OCI-M1 (cell line): Measurements from ENCODE around the gene LIME1.

Source experiments
- DNase-seq: peaks from one replicate; lab custom pipeline; 2025; lab: John Stamatoyannopoulos, UW

The LIME1 gene

DNA sequence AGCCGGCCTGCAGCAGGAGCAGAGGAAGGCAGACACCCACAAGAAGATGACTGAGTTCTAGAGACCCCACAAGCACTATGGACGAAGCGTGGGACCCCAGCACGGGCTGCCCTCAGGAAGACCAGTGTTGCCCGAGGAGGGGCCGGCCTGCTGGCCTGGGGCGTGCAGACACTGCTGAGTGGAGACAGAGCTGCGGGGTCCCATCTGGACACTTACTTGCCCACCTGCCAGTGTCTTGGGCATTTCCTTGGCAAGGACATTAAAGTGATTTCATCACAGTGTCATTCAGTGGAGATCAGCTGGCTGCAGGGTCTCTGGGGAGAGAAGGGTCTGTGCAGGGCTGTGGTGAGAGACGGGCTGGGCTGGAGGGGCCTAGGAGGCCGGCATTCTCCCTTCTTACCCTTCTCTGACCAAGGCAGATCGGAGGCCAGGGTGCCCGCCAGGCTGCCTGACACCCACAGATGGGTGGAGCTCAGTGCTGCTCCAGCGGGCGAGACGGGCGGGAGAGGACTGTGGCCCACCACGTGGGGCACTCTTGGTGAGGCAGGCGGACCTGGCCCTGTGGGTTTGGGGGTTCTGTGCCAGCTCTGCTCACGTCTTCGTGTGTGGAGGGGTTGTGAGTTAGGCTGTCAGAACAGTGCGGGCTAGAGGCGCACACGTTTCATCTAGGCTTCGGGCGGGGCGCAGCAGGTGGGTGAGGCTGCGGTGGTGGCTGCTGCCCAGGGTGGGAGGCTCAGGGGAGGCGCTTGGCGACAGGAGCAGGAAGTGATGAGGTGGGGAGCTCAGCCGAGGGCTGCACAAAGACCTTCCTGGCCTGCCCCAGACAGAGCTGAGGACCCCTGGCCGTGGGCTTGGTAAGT is at the start of gene LIME1:
Gene LIME1, plus strand, starts transcription at position 806 of the 860 bp plus-strand sequence. CDS start 886 bp downstream, outside the sequence.
- DNase-seq, result no peak

- DNase-seq, result no peak
Measured at GRCh38 chr20:63687419-63688178, 48.9 kb upstream of the LIME1 start.

DNA sequence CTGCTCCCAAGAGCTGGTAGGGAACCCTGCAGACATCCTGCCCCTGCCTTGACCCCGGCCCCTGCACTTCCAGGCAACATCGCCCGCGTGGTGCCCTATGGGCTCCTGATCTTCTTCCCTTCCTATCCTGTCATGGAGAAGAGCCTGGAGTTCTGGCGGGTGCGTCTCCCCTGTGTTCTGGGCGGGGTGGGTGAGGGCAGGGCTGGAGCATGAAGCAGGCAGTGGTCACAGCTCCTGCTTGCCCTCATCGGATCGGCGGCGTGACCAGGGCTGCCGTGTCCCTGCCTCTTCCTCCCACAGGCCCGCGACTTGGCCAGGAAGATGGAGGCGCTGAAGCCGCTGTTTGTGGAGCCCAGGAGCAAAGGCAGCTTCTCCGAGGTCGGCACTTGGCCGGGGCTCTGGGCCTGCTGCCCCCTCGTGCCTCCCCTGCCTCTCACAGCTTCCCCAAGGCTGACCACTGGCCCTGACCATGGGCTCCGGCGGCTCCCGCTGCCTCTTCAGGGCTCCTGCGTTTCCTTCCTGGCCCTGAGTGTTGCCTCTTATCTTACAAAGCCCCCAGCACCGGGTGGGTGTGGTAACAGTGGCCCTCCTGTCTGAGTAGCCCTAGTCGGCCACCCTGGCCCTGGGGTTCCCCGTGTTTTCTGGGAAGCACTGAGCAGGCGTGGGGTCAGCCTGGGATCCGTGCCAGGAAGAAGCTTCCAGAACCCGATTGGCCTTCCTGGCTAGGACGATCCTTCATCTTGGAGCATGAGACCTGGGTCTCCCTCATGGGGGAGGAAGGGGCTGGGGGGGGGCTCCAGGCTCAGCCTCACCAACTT is 48.0 kb upstream of the LIME1 start:
- DNase-seq, result no peak

DNA sequence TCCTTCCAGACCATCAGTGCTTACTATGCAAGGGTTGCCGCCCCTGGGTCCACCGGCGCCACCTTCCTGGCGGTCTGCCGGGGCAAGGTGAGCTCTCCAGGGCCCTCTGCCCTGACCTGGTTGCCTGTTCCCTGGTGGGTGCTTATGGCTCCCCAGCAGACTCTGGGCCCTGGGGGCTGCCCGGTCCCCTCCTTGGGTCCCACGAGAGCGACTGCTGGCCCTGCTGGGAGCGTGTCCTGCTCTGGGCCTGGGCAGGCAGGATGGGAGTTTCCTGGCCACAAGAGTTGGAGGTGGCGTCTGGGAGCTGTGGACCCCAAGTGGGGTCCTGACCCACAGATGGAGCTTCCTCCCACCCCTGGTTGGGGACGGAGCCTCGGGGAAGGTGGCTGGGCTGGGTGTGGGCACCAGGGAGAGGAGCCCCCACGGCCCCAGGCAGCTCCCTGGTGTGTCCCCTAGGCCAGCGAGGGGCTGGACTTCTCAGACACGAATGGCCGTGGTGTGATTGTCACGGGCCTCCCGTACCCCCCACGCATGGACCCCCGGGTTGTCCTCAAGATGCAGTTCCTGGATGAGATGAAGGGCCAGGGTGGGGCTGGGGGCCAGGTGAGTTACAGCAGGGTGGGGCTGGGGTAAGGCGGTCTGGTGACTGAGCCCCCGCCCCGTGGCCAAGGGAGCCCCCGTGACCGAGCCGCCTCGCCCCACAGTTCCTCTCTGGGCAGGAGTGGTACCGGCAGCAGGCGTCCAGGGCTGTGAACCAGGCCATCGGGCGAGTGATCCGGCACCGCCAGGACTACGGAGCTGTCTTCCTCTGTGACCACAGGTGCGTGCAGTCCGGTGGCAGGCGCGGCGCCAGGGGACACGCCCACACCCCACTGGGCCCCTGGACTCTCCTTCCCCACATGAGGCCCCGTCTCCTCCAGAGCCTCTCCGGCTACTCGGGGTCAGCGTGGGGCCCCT is 47.1 kb upstream of the LIME1 start:
- DNase-seq, result no peak

- DNase-seq, result no peak
Measured at GRCh38 chr20:63690003-63690897, 46.2 kb upstream of the LIME1 start.

- no peak for DNase-seq
Measured at GRCh38 chr20:63690898-63691710, 45.4 kb upstream of the LIME1 start.

DNA sequence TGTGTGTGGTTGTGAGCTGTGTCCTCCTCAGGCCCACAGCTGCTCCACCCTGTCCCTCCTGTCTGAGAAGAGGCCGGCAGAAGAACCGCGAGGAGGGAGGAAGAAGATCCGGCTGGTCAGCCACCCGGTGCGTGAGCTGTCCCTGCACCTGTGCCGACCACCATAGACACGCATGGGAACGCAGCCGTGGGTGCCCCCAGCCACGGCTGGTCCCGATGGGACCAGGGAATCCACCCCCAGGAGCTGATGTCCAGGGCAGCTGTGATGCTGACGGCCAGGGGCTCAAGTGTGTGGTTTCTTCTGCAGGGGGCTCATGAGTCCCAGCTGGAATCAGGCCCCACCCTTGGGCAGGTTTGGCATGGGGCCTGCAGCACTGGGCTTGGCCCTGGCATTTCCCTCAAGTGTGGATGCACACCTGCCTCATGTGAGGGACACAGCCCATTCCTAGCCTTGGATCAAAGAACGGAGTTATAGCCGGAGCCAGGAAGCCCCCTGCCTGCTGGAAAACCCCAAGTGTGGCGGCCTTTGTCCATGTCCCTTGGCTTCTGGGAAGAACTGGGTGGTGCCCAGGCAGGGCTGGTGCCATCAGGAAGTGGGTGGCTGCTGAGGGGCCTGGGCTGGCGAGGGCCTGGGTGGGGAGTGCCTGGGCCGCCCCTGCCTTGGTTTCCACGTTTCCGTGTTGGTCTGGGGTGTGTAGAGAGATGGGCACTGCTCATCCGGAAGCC is 44.6 kb upstream of the LIME1 start:
- DNase-seq, result no peak

DNA sequence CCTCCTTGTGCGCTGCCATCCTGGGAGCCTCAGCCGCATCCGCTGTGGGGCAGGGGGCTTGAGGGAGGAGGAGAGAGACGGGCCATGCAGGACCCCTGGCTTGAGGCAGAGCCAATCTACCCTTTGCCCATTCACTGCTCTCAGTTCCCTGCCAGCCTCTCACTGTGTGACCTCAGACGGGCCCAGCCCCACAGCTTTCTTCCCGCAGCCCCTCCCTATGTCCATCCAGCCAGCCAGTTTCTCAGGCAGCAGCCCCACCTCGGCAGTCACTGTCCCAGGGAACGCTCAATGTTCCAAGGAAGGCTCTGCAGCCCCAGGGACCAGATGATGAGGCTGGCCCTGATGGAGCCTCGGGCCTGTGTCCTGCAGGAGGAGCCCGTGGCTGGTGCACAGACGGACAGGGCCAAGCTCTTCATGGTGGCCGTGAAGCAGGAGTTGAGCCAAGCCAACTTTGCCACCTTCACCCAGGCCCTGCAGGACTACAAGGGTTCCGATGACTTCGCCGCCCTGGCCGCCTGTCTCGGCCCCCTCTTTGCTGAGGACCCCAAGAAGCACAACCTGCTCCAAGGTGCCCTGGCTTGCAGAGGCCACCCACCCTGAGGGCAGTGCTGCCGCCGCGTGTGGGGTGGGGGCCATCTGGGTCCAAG is 43.9 kb upstream of the LIME1 start:
- DNase-seq, result no peak

DNA sequence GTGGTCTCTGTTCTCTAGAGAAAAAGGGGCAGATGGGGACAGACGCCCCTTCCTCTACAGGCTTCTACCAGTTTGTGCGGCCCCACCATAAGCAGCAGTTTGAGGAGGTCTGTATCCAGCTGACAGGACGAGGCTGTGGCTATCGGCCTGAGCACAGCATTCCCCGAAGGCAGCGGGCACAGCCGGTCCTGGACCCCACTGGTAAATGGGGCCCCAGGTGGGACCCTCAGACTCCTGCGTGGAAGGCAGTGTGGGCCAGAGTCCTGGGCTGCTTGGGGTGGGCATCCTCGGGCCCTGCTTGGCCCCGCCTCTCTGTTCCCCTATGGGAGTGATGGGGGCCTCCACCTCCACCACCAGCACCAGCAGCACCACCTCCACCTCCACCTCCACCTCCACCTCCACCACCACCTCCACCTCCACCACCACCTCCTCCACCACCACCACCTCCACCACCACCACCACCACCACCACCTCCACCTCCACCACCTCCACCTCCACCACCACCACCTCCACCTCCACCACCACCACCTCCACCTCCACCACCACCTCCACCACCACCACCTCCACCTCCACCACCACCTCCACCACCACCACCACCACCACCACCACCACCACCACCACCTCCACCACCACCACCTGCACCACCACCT is 43.3 kb upstream of the LIME1 start:
- no peak for DNase-seq

- DNase-seq, result no peak
Measured at GRCh38 chr20:63693733-63694583, 42.5 kb upstream of the LIME1 start.

- no peak for DNase-seq
Measured at GRCh38 chr20:63694584-63695423, 41.7 kb upstream of the LIME1 start.

DNA sequence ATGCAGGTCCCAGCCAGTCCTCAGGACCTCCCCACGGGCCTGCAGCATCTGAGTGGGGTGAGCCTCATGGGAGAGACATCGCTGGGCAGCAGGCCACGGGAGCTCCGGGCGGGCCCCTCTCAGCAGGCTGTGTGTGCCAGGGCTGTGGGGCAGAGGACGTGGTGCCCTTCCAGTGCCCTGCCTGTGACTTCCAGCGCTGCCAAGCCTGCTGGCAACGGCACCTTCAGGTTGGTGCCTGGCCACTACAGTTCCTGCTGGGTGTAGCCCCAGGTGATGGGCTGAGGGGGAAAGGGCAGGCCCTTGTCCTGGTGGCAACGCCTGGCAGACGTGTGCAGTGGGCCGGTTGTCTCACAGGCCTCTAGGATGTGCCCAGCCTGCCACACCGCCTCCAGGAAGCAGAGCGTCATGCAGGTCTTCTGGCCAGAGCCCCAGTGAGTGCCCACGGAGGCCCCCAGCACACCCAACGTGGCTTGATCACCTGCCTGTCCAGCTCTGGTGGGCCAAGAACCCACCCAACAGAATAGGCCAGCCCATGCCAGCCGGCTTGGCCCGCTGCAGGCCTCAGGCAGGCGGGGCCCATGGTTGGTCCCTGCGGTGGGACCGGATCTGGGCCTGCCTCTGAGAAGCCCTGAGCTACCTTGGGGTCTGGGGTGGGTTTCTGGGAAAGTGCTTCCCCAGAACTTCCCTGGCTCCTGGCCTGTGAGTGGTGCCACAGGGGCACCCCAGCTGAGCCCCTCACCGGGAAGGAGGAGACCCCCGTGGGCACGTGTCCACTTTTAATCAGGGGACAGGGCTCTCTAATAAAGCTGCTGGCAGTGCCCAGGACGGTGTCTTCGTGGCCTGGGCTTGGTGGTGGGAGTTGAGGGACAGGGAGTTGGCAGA is 40.8 kb upstream of the LIME1 start:
- no peak for DNase-seq

GRCh38 chr20:63696306-63696627 is 40.2 kb upstream of the LIME1 start:
- DNase-seq, result no peak

DNA sequence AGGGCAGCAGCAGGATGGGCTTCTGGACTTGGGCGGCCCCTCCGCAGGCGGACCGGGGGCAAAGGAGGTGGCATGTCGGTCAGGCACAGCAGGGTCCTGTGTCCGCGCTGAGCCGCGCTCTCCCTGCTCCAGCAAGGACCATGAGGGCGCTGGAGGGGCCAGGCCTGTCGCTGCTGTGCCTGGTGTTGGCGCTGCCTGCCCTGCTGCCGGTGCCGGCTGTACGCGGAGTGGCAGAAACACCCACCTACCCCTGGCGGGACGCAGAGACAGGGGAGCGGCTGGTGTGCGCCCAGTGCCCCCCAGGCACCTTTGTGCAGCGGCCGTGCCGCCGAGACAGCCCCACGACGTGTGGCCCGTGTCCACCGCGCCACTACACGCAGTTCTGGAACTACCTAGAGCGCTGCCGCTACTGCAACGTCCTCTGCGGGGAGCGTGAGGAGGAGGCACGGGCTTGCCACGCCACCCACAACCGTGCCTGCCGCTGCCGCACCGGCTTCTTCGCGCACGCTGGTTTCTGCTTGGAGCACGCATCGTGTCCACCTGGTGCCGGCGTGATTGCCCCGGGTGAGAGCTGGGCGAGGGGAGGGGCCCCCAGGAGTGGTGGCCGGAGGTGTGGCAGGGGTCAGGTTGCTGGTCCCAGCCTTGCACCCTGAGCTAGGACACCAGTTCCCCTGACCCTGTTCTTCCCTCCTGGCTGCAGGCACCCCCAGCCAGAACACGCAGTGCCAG is 39.7 kb upstream of the LIME1 start, which contains the start of gene TNFRSF6B:
Gene TNFRSF6B, plus strand, starts transcription at position 25 of the 729 bp plus-strand sequence. Its CDS starts 116 bp downstream, at position 141.
- DNase-seq, result no peak
